ENCODE measurements around the gene S100A12. TPM values are rescaled to one million over a fixed set of nuclear protein-coding genes. Genes with fewer than 3 reads are reported as not detected.
"Not testable (repeated sequence)": the region's sequence is repeated elsewhere in the genome, so short reads cannot be mapped to it uniquely, and the experiment has no call there.

S100A12 gene
- total RNA-seq, 4 donors from 2014 or later = not detected

GRCh38 chr1:153347856-153348255 lies 27.6 kb downstream of the S100A12 start:
- Histone ChIP-seq H3K4me1 (no peaks in the 10 kb centered on the region), H3K9me3 (no peaks in the 10 kb centered on the region), H3K27me3 (peaks cover 0 to 74% of the 10 kb centered on the region in 2 donors), H3K4me3 (no peak overlapping the region), H3K27ac (no peak overlapping the region), H3K36me3 (no peaks in the 10 kb centered on the region)
- TF ChIP-seq EP300 (IDR thresholded peaks at IDR 0.05) (no peak), CTCF (IDR thresholded peaks at IDR 0.05) (no peak), POLR2A (IDR thresholded peaks at IDR 0.05) (no peak)
- WGBS, 2 donors = 73 to 79% methylated on average over 7 of the region's 7 CpGs
- no peak for DNase-seq (ENCODE audit: low spot score in 2 of 2)

- H3K9me3 ChIP-seq; DNase-seq (ENCODE audit: low spot score in 2 of 2); H3K4me1 ChIP-seq; H3K4me3 ChIP-seq; H3K36me3 ChIP-seq; H3K27ac ChIP-seq: not testable (repeated sequence)
- peaks cover 0 to 75% of the 10 kb centered on the region in 2 donors for H3K27me3 ChIP-seq
- 68 to 75% methylated on average over 14 of the region's 14 CpGs for WGBS, 2 donors
Observed at GRCh38 chr1:153347049-153347448, 28.4 kb downstream of the S100A12 start.

GRCh38 chr1:153346077-153346723 lies 29.2 kb downstream of the S100A12 start:
- WGBS, 2 donors = 59 to 64% methylated on average over 6 of the region's 6 CpGs

GRCh38 chr1:153345187-153346076 lies 30.0 kb downstream of the S100A12 start:
- WGBS, 2 donors = 76 to 77% methylated on average over 14 of the region's 14 CpGs
- DNase-seq (ENCODE audit: low spot score in 2 of 2) = no peak
- H3K4me3 ChIP-seq = no peak overlapping the region

More at GRCh38 chr1:153346077-153346723, 29.2 kb downstream of the S100A12 start:
- Histone ChIP-seq H3K36me3 (no peaks in the 10 kb centered on the region), H3K27ac (no peak overlapping the region), H3K4me3 (no peak overlapping the region), H3K9me3 (no peaks in the 10 kb centered on the region), H3K4me1 (no peaks in the 10 kb centered on the region), H3K27me3 (peaks cover 0 to 67% of the 10 kb centered on the region in 2 donors)
- no peak for TF ChIP-seq CTCF (IDR thresholded peaks at IDR 0.05)
- no peak for TF ChIP-seq POLR2A (IDR thresholded peaks at IDR 0.05)
- TF ChIP-seq EP300 (IDR thresholded peaks at IDR 0.05) = no peak
- DNase-seq (ENCODE audit: low spot score in 2 of 2) = no peak

GRCh38 chr1:153344718-153345025 lies 30.7 kb downstream of the S100A12 start:
- DNase-seq (ENCODE audit: low spot score in 2 of 2) = peak in 1 of 2 donors; percentile 3
- TF ChIP-seq POLR2A (IDR thresholded peaks at IDR 0.05) (no peak), CTCF (IDR thresholded peaks at IDR 0.05) (no peak), EP300 (IDR thresholded peaks at IDR 0.05) (no peak)
- Histone ChIP-seq H3K36me3 (no peaks in the 10 kb centered on the region), H3K4me1 (no peaks in the 10 kb centered on the region), H3K27ac (no peak overlapping the region), H3K4me3 (no peak overlapping the region), H3K27me3 (peaks cover 0 to 58% of the 10 kb centered on the region in 2 donors), H3K9me3 (no peaks in the 10 kb centered on the region)
- WGBS, 2 donors = 38 to 41% methylated on average over 3 of the region's 3 CpGs

More at GRCh38 chr1:153345187-153346076, 30.0 kb downstream of the S100A12 start:
- Histone ChIP-seq H3K4me1 (no peaks in the 10 kb centered on the region), H3K27me3 (peaks cover 0 to 65% of the 10 kb centered on the region in 2 donors), H3K36me3 (no peaks in the 10 kb centered on the region), H3K9me3 (no peaks in the 10 kb centered on the region), H3K27ac (no peak overlapping the region)
- TF ChIP-seq CTCF (IDR thresholded peaks at IDR 0.05) = no peak
- no peak for TF ChIP-seq EP300 (IDR thresholded peaks at IDR 0.05)
- TF ChIP-seq POLR2A (IDR thresholded peaks at IDR 0.05) = no peak
